GM19193 (cell line): ENCODE measurements around the gene USP11.

Experiments used
- POLR2A ChIP-seq: IDR thresholded peaks from 4 replicates; pipeline ENCODE4 v1.6.1; 2011; ENCODE audit not compliant: insufficient read depth, insufficient read length; ENCODE audit errors: extremely low read depth

The USP11 gene

GRCh38 chrX:47198026-47198686 is 34.7 kb upstream of the USP11 start:
- TF ChIP-seq POLR2A = no peak

GRCh38 chrX:47198687-47199080 is 34.1 kb upstream of the USP11 start:
- no peak for TF ChIP-seq POLR2A

GRCh38 chrX:47199286-47199685 is 33.5 kb upstream of the USP11 start:
- no peak for TF ChIP-seq POLR2A

GRCh38 chrX:47200385-47201150 is 32.2 kb upstream of the USP11 start:
- TF ChIP-seq POLR2A = no peak

- TF ChIP-seq POLR2A = no peak
These were observed 31.4 kb upstream of the USP11 start for GRCh38 chrX:47201345-47201944.

GRCh38 chrX:47202316-47202715 is 30.5 kb upstream of the USP11 start:
- no peak for TF ChIP-seq POLR2A

- no peak for TF ChIP-seq POLR2A
These were observed 29.9 kb upstream of the USP11 start for GRCh38 chrX:47202877-47203276.

GRCh38 chrX:47204970-47205369 is 27.8 kb upstream of the USP11 start:
- TF ChIP-seq POLR2A = no peak

- TF ChIP-seq POLR2A = no peak
These were observed 26.5 kb upstream of the USP11 start for GRCh38 chrX:47206316-47206715.

- TF ChIP-seq POLR2A = no peak
These were observed 24.7 kb upstream of the USP11 start for GRCh38 chrX:47208108-47208507.

- no peak for TF ChIP-seq POLR2A
These were observed 23.1 kb upstream of the USP11 start for GRCh38 chrX:47209508-47210238.

GRCh38 chrX:47210661-47211425 is 22.0 kb upstream of the USP11 start:
- no peak for TF ChIP-seq POLR2A

- TF ChIP-seq POLR2A = no peak
These were observed 20.2 kb upstream of the USP11 start for GRCh38 chrX:47212381-47213293.
